ENCODE data around the gene WFDC12.
A peak's percentile ranks its signal among the peaks of the same experiment; 100 is the strongest.

Gene WFDC12

GRCh38 chr20:45138561-45139300, 14.5 kb upstream of the WFDC12 start:
- Histone ChIP-seq H3K4me1 (ENCODE audit: insufficient read depth, insufficient read length) (no peaks in the 10 kb centered on the region), H3K9ac (ENCODE audit: insufficient read length, low read depth) (no peak overlapping the region), H3K27me3 (ENCODE audit: insufficient read depth, insufficient read length) (no peaks in the 10 kb centered on the region), H3K9me3 (ENCODE audit: insufficient read depth, low read length) (no peaks in the 10 kb centered on the region), H3K36me3 (ENCODE audit: insufficient read depth, insufficient read length, low read length) (no peaks in the 10 kb centered on the region), H3K4me3 (ENCODE audit: insufficient read length, low read depth) (no peak overlapping the region)
- no peak for TF ChIP-seq YY1 (IDR thresholded peaks at IDR 0.05; ENCODE audit: insufficient read depth, insufficient read length)
- no peak for TF ChIP-seq ZNF274 (IDR thresholded peaks at IDR 0.05; ENCODE audit: low read depth, low read length)
- no peak for TF ChIP-seq SUZ12 (IDR thresholded peaks at IDR 0.05; ENCODE audit: extremely low read depth, insufficient read depth, insufficient read length)
- DNase-seq (ENCODE audit: low read depth, low spot score), result peak; percentile 72

DNA sequence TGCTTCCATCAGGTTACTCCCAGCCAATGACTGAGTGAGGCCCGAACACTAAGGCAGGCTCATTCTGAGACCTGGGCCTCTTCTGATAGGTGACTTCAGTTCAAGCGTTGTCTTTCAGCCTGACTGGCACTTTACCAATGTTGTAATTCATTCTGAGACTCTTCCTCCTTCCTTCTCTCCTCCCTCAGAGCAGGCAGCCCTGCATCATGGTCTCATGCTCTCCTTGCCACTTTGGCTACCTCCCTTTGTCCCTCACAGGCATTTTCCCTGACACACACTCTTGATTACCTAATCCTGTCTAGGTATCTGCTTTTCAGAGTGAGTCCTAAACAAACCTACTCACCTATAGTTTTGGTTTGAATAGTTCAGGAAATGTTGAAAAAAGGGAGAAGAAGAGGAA, 12.6 kb upstream of the WFDC12 start:
- Histone ChIP-seq H3K9me3 (ENCODE audit: insufficient read depth, low read length) (no peaks in the 10 kb centered on the region), H3K27me3 (ENCODE audit: insufficient read depth, insufficient read length) (no peaks in the 10 kb centered on the region), H3K9ac (ENCODE audit: insufficient read length, low read depth) (no peak overlapping the region), H3K4me3 (ENCODE audit: insufficient read length, low read depth) (no peak overlapping the region), H3K36me3 (ENCODE audit: insufficient read depth, insufficient read length, low read length) (no peaks in the 10 kb centered on the region), H3K4me1 (ENCODE audit: insufficient read depth, insufficient read length) (no peaks in the 10 kb centered on the region)
- TF ChIP-seq ZNF274 (IDR thresholded peaks at IDR 0.05; ENCODE audit: low read depth, low read length), result no peak
- no peak for TF ChIP-seq YY1 (IDR thresholded peaks at IDR 0.05; ENCODE audit: insufficient read depth, insufficient read length)
- TF ChIP-seq SUZ12 (IDR thresholded peaks at IDR 0.05; ENCODE audit: extremely low read depth, insufficient read depth, insufficient read length), result no peak
- DNase-seq (ENCODE audit: low read depth, low spot score), result no peak

DNA sequence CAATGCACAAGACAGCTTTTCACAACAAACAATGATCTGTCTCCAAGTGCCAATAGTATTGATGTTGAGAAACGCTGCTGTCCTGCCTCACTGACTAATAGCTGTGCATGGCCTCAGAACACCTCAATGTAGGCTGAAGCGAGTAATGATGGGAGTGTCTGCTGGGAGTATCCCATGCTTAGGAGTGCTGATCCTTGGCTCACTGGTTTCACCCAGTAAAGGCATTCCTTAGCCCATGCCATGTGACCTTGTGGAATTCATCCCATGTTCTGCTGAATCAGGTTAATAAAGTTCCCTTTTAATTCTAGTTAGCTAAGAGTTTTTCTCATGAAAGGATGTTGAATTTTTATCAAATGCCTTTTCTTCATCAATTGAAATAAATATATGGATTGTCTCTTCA, 3.8 kb upstream of the WFDC12 start:
- no peaks in the 10 kb centered on the region for H3K36me3 ChIP-seq (ENCODE audit: insufficient read depth, insufficient read length, low read length)
- no peak overlapping the region for H3K9ac ChIP-seq (ENCODE audit: insufficient read length, low read depth)
- DNase-seq (ENCODE audit: low read depth, low spot score), result no peak
- peaks cover 3% of the 10 kb centered on the region for H3K27me3 ChIP-seq (ENCODE audit: insufficient read depth, insufficient read length)
- TF ChIP-seq SUZ12 (IDR thresholded peaks at IDR 0.05; ENCODE audit: extremely low read depth, insufficient read depth, insufficient read length) (no peak), YY1 (IDR thresholded peaks at IDR 0.05; ENCODE audit: insufficient read depth, insufficient read length) (no peak), ZNF274 (IDR thresholded peaks at IDR 0.05; ENCODE audit: low read depth, low read length) (no peak)
- H3K4me1 ChIP-seq (ENCODE audit: insufficient read depth, insufficient read length), result no peaks in the 10 kb centered on the region
- H3K9me3 ChIP-seq (ENCODE audit: insufficient read depth, low read length), result no peaks in the 10 kb centered on the region
- H3K4me3 ChIP-seq (ENCODE audit: insufficient read length, low read depth), result no peak overlapping the region

GRCh38 chr20:45121388-45121787, 2.9 kb downstream of the WFDC12 start:
- H3K9me3 ChIP-seq (ENCODE audit: insufficient read depth, low read length), result no peaks in the 10 kb centered on the region
- H3K4me3 ChIP-seq (ENCODE audit: insufficient read length, low read depth), result no peak overlapping the region
- DNase-seq (ENCODE audit: low read depth, low spot score), result no peak
- H3K27me3 ChIP-seq (ENCODE audit: insufficient read depth, insufficient read length), result peaks cover 3% of the 10 kb centered on the region
- H3K9ac ChIP-seq (ENCODE audit: insufficient read length, low read depth), result no peak overlapping the region
- no peak for TF ChIP-seq ZNF274 (IDR thresholded peaks at IDR 0.05; ENCODE audit: low read depth, low read length)
- TF ChIP-seq YY1 (IDR thresholded peaks at IDR 0.05; ENCODE audit: insufficient read depth, insufficient read length), result no peak
- no peak for TF ChIP-seq SUZ12 (IDR thresholded peaks at IDR 0.05; ENCODE audit: extremely low read depth, insufficient read depth, insufficient read length)
- no peaks in the 10 kb centered on the region for H3K4me1 ChIP-seq (ENCODE audit: insufficient read depth, insufficient read length)
- no peaks in the 10 kb centered on the region for H3K36me3 ChIP-seq (ENCODE audit: insufficient read depth, insufficient read length, low read length)

- Histone ChIP-seq H3K9me3 (ENCODE audit: insufficient read depth, low read length) (no peaks in the 10 kb centered on the region), H3K27me3 (ENCODE audit: insufficient read depth, insufficient read length) (peaks cover 3% of the 10 kb centered on the region), H3K9ac (ENCODE audit: insufficient read length, low read depth) (no peak overlapping the region), H3K36me3 (ENCODE audit: insufficient read depth, insufficient read length, low read length) (no peaks in the 10 kb centered on the region), H3K4me1 (ENCODE audit: insufficient read depth, insufficient read length) (peaks cover 5% of the 10 kb centered on the region), H3K4me3 (ENCODE audit: insufficient read length, low read depth) (no peak overlapping the region)
- TF ChIP-seq SUZ12 (IDR thresholded peaks at IDR 0.05; ENCODE audit: extremely low read depth, insufficient read depth, insufficient read length) (no peak), ZNF274 (IDR thresholded peaks at IDR 0.05; ENCODE audit: low read depth, low read length) (no peak)
- DNase-seq (ENCODE audit: low read depth, low spot score), result no peak
Measured at GRCh38 chr20:45119556-45120266, 4.6 kb downstream of the WFDC12 start.

DNA sequence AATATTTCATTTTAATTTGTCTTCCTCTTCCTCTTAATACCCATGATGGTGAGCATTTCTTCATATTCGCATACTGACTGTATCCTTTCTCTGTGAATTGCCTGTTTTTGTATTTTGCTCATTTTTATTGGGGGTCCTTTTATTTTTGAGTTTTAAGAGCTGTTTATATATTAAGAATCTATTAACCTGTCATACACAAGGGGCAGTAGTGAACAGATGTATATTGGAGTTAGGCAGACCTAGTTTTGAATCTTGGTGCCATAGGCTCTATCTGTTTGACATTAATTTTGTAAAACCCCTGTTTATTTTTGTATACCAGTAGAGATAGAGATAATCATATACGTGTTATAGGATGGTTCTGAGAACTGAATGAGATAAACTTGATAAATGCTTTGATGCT, 6.2 kb downstream of the WFDC12 start:
- no peaks in the 10 kb centered on the region for H3K27me3 ChIP-seq (ENCODE audit: insufficient read depth, insufficient read length)
- no peak for DNase-seq (ENCODE audit: low read depth, low spot score)
- H3K4me3 ChIP-seq (ENCODE audit: insufficient read length, low read depth), result no peak overlapping the region
- H3K9me3 ChIP-seq (ENCODE audit: insufficient read depth, low read length), result no peaks in the 10 kb centered on the region
- no peak overlapping the region for H3K9ac ChIP-seq (ENCODE audit: insufficient read length, low read depth)
- H3K4me1 ChIP-seq (ENCODE audit: insufficient read depth, insufficient read length), result peaks cover 5% of the 10 kb centered on the region
- H3K36me3 ChIP-seq (ENCODE audit: insufficient read depth, insufficient read length, low read length), result no peaks in the 10 kb centered on the region
- TF ChIP-seq ZNF274 (IDR thresholded peaks at IDR 0.05; ENCODE audit: low read depth, low read length), result no peak
- TF ChIP-seq SUZ12 (IDR thresholded peaks at IDR 0.05; ENCODE audit: extremely low read depth, insufficient read depth, insufficient read length), result no peak
- no peak for TF ChIP-seq YY1 (IDR thresholded peaks at IDR 0.05; ENCODE audit: insufficient read depth, insufficient read length)

GRCh38 chr20:45117581-45117980, 6.7 kb downstream of the WFDC12 start:
- Histone ChIP-seq H3K27me3 (ENCODE audit: insufficient read depth, insufficient read length) (no peaks in the 10 kb centered on the region), H3K4me1 (ENCODE audit: insufficient read depth, insufficient read length) (peaks cover 5% of the 10 kb centered on the region), H3K4me3 (ENCODE audit: insufficient read length, low read depth) (no peak overlapping the region), H3K9me3 (ENCODE audit: insufficient read depth, low read length) (no peaks in the 10 kb centered on the region), H3K9ac (ENCODE audit: insufficient read length, low read depth) (no peak overlapping the region), H3K36me3 (ENCODE audit: insufficient read depth, insufficient read length, low read length) (no peaks in the 10 kb centered on the region)
- no peak for DNase-seq (ENCODE audit: low read depth, low spot score)
- TF ChIP-seq SUZ12 (IDR thresholded peaks at IDR 0.05; ENCODE audit: extremely low read depth, insufficient read depth, insufficient read length), result no peak
- no peak for TF ChIP-seq ZNF274 (IDR thresholded peaks at IDR 0.05; ENCODE audit: low read depth, low read length)
- TF ChIP-seq YY1 (IDR thresholded peaks at IDR 0.05; ENCODE audit: insufficient read depth, insufficient read length), result no peak

Data from NT2/D1 (cell line).